Kidney epithelial cell (primary cell): ENCODE data around the gene PLB1. TPM values are rescaled to one million over a fixed set of nuclear protein-coding genes. Genes with fewer than 3 reads are reported as not detected.
"Not testable (repeated sequence)": the region's sequence is repeated elsewhere in the genome, so short reads cannot be mapped to it uniquely, and the experiment has no call there.

Experiments
- DNase-seq: peaks from one replicate; pipeline ENCODE4 v3.0.0-alpha.2; 2010; ENCODE audit warnings: low read depth
- H3K27me3 ChIP-seq: 2 replicates; pipeline ENCODE4 v1.6.0; 2011; ENCODE audit warnings: low read length; ENCODE audit not compliant: control insufficient read depth, insufficient read depth
- H3K36me3 ChIP-seq: 2 replicates; pipeline ENCODE4 v1.5.1; 2011; ENCODE audit warnings: low read length; ENCODE audit not compliant: control insufficient read depth, insufficient read depth
- H3K4me3 ChIP-seq: 2 replicates; pipeline ENCODE4 v1.5.1; 2011; ENCODE audit warnings: low read depth, mild to moderate bottlenecking, control low read depth, low read length
- total RNA-seq: library from RNA; depleted of rRNA; stranded (reverse); fragments of >200 nt; gene quantifications from 2 replicates; pipeline ENCODE4 v1.2.3, GENCODE V29; 2015
- TF ChIP-seq, protein P1 (sequence below): IDR thresholded peaks from 2 replicates; pipeline ENCODE4 v1.5.1; 2011; ENCODE audit warnings: mild to moderate bottlenecking, moderate library complexity, low read length, control low read depth, inconsistent platforms; ENCODE audit not compliant: insufficient read depth, poor library complexity, severe bottlenecking

The PLB1 gene
- total RNA-seq, 1 donor from 2014 or later: 0.25 TPM

GRCh38 chr2:28664120-28664842 lies 168.4 kb downstream of the PLB1 start:
- no peak for DNase-seq
- TF ChIP-seq, protein P1, sequence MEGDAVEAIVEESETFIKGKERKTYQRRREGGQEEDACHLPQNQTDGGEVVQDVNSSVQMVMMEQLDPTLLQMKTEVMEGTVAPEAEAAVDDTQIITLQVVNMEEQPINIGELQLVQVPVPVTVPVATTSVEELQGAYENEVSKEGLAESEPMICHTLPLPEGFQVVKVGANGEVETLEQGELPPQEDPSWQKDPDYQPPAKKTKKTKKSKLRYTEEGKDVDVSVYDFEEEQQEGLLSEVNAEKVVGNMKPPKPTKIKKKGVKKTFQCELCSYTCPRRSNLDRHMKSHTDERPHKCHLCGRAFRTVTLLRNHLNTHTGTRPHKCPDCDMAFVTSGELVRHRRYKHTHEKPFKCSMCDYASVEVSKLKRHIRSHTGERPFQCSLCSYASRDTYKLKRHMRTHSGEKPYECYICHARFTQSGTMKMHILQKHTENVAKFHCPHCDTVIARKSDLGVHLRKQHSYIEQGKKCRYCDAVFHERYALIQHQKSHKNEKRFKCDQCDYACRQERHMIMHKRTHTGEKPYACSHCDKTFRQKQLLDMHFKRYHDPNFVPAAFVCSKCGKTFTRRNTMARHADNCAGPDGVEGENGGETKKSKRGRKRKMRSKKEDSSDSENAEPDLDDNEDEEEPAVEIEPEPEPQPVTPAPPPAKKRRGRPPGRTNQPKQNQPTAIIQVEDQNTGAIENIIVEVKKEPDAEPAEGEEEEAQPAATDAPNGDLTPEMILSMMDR: no peak
- no peaks in the 10 kb centered on the region for H3K36me3 ChIP-seq

DNA sequence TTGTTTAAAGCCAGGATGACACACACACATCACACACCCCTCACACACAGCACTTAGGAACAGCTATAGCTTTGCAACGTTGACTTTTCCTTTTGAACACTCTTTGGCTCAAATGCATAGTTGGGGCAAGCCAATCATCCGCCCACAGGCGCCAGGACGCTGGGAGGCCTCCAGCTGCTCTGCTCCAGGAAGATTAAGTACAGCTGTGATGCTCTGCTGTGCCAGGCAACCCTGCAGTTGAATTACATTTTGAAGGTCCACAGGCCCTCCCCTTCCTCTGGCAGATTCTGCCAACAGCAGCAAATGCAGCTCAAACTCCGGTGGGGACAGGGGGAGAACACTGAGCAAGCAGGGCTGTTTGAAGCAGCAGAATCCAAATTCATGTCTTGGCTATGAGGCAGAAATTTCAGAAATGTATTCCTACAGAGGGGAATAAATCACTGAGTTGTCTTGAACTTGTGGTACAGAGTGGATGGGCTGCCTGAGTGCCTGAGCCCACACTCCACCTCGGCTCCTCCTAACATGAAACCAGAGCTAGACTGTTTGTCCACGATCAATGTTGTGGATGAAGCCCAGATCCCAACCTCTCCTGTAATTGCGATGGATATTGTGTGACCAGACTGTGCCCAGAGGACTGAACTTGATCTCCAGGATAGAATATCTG lies 169.3 kb downstream of the PLB1 start:
- Histone ChIP-seq H3K27me3 (no peaks in the 10 kb centered on the region), H3K4me3 (no peak overlapping the region), H3K36me3 (no peaks in the 10 kb centered on the region)
- TF ChIP-seq, protein P1: no peak
- DNase-seq: no peak

More at GRCh38 chr2:28664120-28664842, 168.4 kb downstream of the PLB1 start:
- Histone ChIP-seq H3K4me3 (no peak overlapping the region), H3K27me3 (no peaks in the 10 kb centered on the region)

- H3K27me3 ChIP-seq, H3K36me3 ChIP-seq, DNase-seq, H3K4me3 ChIP-seq: not testable (repeated sequence)
These were observed 170.0 kb downstream of the PLB1 start for GRCh38 chr2:28665811-28666377.

DNA sequence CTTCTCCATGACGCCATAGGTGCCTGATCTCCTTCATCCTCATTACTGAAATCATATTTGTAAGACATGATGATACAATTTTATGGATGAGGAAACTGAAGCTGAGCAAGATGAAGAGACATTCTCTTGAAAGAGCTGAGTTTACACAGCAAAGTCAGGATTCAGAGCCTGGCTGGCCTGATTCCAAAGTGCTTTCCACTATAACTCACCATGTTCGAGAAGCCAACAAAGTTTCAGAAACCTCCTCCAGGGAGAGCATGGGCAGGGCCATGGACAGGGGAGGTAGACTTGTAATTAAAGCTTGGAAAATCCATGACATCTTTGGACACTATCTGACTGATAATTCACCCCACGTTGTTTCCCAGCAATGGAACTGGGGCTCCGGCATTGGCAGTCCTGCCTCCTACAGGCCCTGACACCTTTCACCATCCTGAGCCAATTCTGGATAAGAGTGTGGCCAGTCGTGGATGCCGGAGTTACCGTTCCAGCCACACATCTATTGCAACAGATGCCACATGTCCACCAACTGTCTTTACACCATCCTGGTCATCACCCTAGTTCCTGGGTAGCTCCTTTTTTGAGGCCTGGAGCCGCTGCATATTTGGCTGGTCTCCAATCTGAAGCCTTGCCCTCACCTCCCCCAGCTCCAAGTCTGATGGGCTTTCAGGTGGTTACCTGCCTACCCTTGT lies 170.8 kb downstream of the PLB1 start:
- TF ChIP-seq, protein P1: no peak
- no peak for DNase-seq
- Histone ChIP-seq H3K4me3 (no peak overlapping the region), H3K36me3 (no peaks in the 10 kb centered on the region), H3K27me3 (no peaks in the 10 kb centered on the region)

- H3K36me3 ChIP-seq: no peaks in the 10 kb centered on the region
- TF ChIP-seq, protein P1: no peak
- H3K4me3 ChIP-seq: no peak overlapping the region
- H3K27me3 ChIP-seq: no peaks in the 10 kb centered on the region
- no peak for DNase-seq
These were observed 171.4 kb downstream of the PLB1 start for GRCh38 chr2:28667261-28667660.
